GM12891 (cell line): ENCODE results near the gene MAPK11.

Source experiments
- DNase-seq: peaks from one replicate; pipeline ENCODE4 v3.0.0; 2011; ENCODE audit warnings: low spot score; ENCODE audit not compliant: insufficient read length
- FAIRE-seq: peaks from 2 replicates; lab custom pipeline; 2011; peaks lifted over from hg19 to GRCh38; lab: Jason Lieb, UNC
- PAX5 ChIP-seq: IDR thresholded peaks from 2 replicates; pipeline ENCODE4 v1.6.1; 2011; ENCODE audit warnings: low read length, moderate library complexity, mild to moderate bottlenecking; ENCODE audit not compliant: insufficient read depth, severe bottlenecking
- POLR2A ChIP-seq: IDR thresholded peaks from 2 replicates; pipeline ENCODE4 v1.6.1; 2011; ENCODE audit warnings: low read depth, low read length, control low read depth
- POLR2AphosphoS5 ChIP-seq: IDR thresholded peaks from 2 replicates; pipeline ENCODE4 v1.6.1; 2011; ENCODE audit warnings: low read depth, low read length, control low read depth
- POU2F2 ChIP-seq: IDR thresholded peaks from 2 replicates; pipeline ENCODE4 v1.6.1; 2011; ENCODE audit warnings: low read depth, mild to moderate bottlenecking, control low read depth, low read length, moderate library complexity
- SPI1 ChIP-seq: IDR thresholded peaks from 2 replicates; pipeline ENCODE4 v1.6.1; 2011; ENCODE audit warnings: low read depth, low read length, control low read depth
- TAF1 ChIP-seq: IDR thresholded peaks from 2 replicates; pipeline ENCODE4 v1.6.1; 2011; ENCODE audit warnings: low read depth, low read length, control low read depth

MAPK11 gene

DNA sequence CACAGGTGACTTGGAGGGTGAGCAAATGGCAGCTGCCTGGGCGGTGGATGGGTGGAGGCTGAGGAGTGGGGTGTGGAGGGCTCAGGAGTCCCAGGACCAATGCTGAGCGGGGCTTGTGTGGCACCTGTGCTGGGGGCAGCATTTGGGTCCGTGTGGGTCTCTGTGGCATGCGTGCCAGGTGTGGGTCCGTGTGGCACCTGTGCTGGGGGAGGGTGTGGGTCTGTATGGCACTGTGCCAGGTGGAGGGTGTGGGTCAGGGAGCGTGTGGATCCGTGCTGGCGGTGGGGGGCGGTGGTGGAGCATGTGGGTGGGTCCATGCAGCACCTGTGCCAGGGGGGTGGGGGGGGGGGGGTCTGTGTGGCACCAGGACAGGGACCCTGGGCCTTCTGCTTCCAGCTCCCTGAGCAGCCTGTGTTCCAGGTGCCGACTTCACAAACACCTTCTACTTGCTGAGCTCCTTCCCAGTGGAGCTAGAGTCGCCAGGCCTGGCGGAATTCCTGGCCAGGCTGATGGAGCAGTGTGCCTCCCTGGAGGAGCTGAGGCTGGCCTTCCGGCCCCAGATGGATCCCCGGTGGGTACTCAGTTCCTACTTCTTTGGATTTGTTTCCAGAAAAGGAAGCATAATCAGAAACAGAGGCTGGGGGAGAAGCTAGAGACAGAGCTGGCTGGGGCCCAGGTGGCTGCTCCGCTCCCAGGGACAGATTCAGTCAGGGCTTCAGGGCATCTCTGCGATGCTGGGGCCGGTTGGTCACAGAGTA lies 54.7 kb downstream of the MAPK11 start:
- no peak for TF ChIP-seq SPI1
- no peak for TF ChIP-seq TAF1
- no peak for TF ChIP-seq POU2F2
- no peak for TF ChIP-seq POLR2AphosphoS5
- TF ChIP-seq PAX5 = no peak
- TF ChIP-seq POLR2A = no peak
- FAIRE-seq (no peak), DNase-seq (no peak)
